GM18870 (cell line): Measurements from ENCODE around the gene HPSE.

ENCODE experiments used
- ATAC-seq: cut with Tn5 transposase; IDR thresholded peaks from one replicate; pipeline ENCODE4 v1.9.1; 2021; ENCODE audit warnings: moderate library complexity; ENCODE audit not compliant: unreplicated experiment

Gene HPSE

GRCh38 chr4:83334425-83335241 is at the start of gene HPSE:
TSS of gene HPSE (minus strand) at chr4:83334848. CDS start at chr4:83334782, 66 bp downstream.
- peak; percentile 60 for ATAC-seq

- ATAC-seq: no peak
Observed at GRCh38 chr4:83382850-83383249, 48.2 kb upstream of the HPSE start.

GRCh38 chr4:83381173-83381572 is 46.5 kb upstream of the HPSE start:
- ATAC-seq: no peak

- no peak for ATAC-seq
Observed at GRCh38 chr4:83378419-83378818, 43.8 kb upstream of the HPSE start.

GRCh38 chr4:83372931-83373330 is 38.3 kb upstream of the HPSE start:
- ATAC-seq: no peak

- ATAC-seq: no peak
Observed at GRCh38 chr4:83371936-83372335, 37.3 kb upstream of the HPSE start.

GRCh38 chr4:83371235-83371634 is 36.6 kb upstream of the HPSE start:
- no peak for ATAC-seq

GRCh38 chr4:83370640-83370906 is 35.9 kb upstream of the HPSE start:
- ATAC-seq: no peak

- no peak for ATAC-seq
Observed at GRCh38 chr4:83369831-83370639, 35.4 kb upstream of the HPSE start.

GRCh38 chr4:83364312-83364711 is 29.7 kb upstream of the HPSE start:
- ATAC-seq: no peak

- no peak for ATAC-seq
Observed at GRCh38 chr4:83362492-83363329, 28.1 kb upstream of the HPSE start.

- ATAC-seq: no peak
Observed at GRCh38 chr4:83361416-83362103, 26.9 kb upstream of the HPSE start.

- no peak for ATAC-seq
Observed at GRCh38 chr4:83360018-83360417, 25.4 kb upstream of the HPSE start.

GRCh38 chr4:83358410-83358809 is 23.8 kb upstream of the HPSE start:
- no peak for ATAC-seq

GRCh38 chr4:83356899-83357661 is 22.4 kb upstream of the HPSE start:
- ATAC-seq: peak; percentile 78

GRCh38 chr4:83353516-83353915 is 18.9 kb upstream of the HPSE start:
- no peak for ATAC-seq

- no peak for ATAC-seq
Observed at GRCh38 chr4:83348074-83348473, 13.4 kb upstream of the HPSE start.

GRCh38 chr4:83342476-83342875 is 7.8 kb upstream of the HPSE start:
- ATAC-seq: no peak

- ATAC-seq: peak; percentile 74
Observed at GRCh38 chr4:83340692-83341343, 6.2 kb upstream of the HPSE start.

GRCh38 chr4:83339573-83339972 is 4.9 kb upstream of the HPSE start:
- ATAC-seq: no peak
